K562 (cell line): ENCODE measurements around the gene MBD5. TPM values are rescaled to one million over a fixed set of nuclear protein-coding genes. Genes with fewer than 3 reads are reported as not detected.
A peak's percentile ranks its signal among the peaks of the same experiment; 100 is the strongest.

Experiments used
- CBX1 ChIP-seq: sonication (generic); IDR thresholded peaks from 2 replicates; pipeline ENCODE4 v1.6.1; 2016; ENCODE audit warnings: antibody characterized with exemption, low read depth, mild to moderate bottlenecking
- FOSL1 ChIP-seq: fragments of 200-800 bp; sonication (Bioruptor generic); conservative IDR thresholded peaks from 2 replicates; pipeline ENCODE4 v1.6.1; 2016; ENCODE audit warnings: missing genetic modification characterization, missing compliant biosample characterization
- GTF2A2 ChIP-seq: IDR thresholded peaks from 2 replicates; pipeline ENCODE4 v1.6.1; 2016; ENCODE audit warnings: mild to moderate bottlenecking, missing genetic modification characterization, missing compliant biosample characterization
- HEY1 ChIP-seq: fragments of 250-450 bp; sonication (Bioruptor Pico); IDR thresholded peaks from 2 replicates; pipeline ENCODE4 v1.5.0; 2020; ENCODE audit warnings: mild to moderate bottlenecking, moderate library complexity, borderline replicate concordance
- MBD2 ChIP-seq: sonication (generic); IDR thresholded peaks from 2 replicates; pipeline ENCODE4 v1.6.1; 2016; ENCODE audit warnings: low read depth, borderline replicate concordance
- POLR3A ChIP-seq: IDR thresholded peaks from 2 replicates; pipeline ENCODE4 v1.6.1; 2011; ENCODE audit warnings: borderline replicate concordance, mild to moderate bottlenecking, moderate library complexity; ENCODE audit not compliant: insufficient read length, insufficient read depth; ENCODE audit errors: extremely low read depth
- TAF1 ChIP-seq: IDR thresholded peaks from 2 replicates; pipeline ENCODE4 v1.6.1; 2011; ENCODE audit warnings: mild to moderate bottlenecking, low read length, moderate library complexity; ENCODE audit not compliant: insufficient read depth, control insufficient read depth, severe bottlenecking; ENCODE audit errors: extremely low read depth
- ZNF165 ChIP-seq: fragments of 250-450 bp; sonication (Bioruptor Pico); IDR thresholded peaks from 2 replicates; pipeline ENCODE4 v1.4.0; 2020; ENCODE audit warnings: borderline replicate concordance
- ZNF717 ChIP-seq: fragments of 250-450 bp; sonication (Bioruptor Pico); IDR thresholded peaks from 2 replicates; pipeline ENCODE4 v1.5.0; 2021
- polyA plus RNA-seq, 8 experiments: library from polyadenylated mRNA; depleted of rRNA in 4 of 8; stranded (reverse) in 5 of 8; unstranded in 3 of 8; fragments of >200 nt; fragmentation: Nextera tagmentation in 2 of 8; fragmentation: Illumina TruSeq in 1 of 8; extraction: Ambion mirVana in 2 of 8; extraction: Trizol in 1 of 8; gene quantifications; 2 replicates each; pipeline versions ENCODE4 v1.2.1 to v1.2.3, GENCODE V29; 2011 to 2014; ENCODE audit warnings: inconsistent platforms in 1 of 8, missing spikeins in 1 of 8
- total RNA-seq, 7 experiments: library from RNA; depleted of rRNA in 6 of 7; stranded (reverse); fragments of >200 nt in 6 of 7; fragmentation: Illumina TruSeq in 2 of 7; extraction: Trizol in 2 of 7; gene quantifications; 2 replicates each; pipeline versions ENCODE4 v1.2.1 to v1.2.3, GENCODE V29; 2011 to 2021; ENCODE audit warnings: low replicate concordance in 1 of 7
- TF ChIP-seq, protein P1 (sequence below), 3 experiments: IDR thresholded peaks in 2 of 3; conservative IDR thresholded peaks in 1 of 3; 2 replicates each; pipeline ENCODE4 v1.5.1; 2011 to 2012; ENCODE audit warnings: low read length in 3 of 3, mild to moderate bottlenecking in 3 of 3, control low read depth in 2 of 3, improper control_type of control experiment in 1 of 3, inconsistent platforms in 1 of 3, low read depth in 1 of 3, mixed read lengths in 1 of 3, moderate library complexity in 1 of 3; ENCODE audit not compliant: insufficient read depth in 2 of 3
- TF ChIP-seq, protein P2 (sequence below): fragments of 450-650 bp; IDR thresholded peaks from 2 replicates; pipeline ENCODE4 v1.6.1; 2016; ENCODE audit warnings: antibody characterized with exemption

The MBD5 gene
- total and polyA plus RNA-seq, 9 of the 15 experiments (the other 6 are each of a cell fraction or from before 2014, with no cell fraction given): 3.4 to 14.5 (median 9.0) TPM

GRCh38 chr2:148557844-148558436 lies 537.0 kb downstream of the MBD5 start (continued):
- TF ChIP-seq, protein P1, sequence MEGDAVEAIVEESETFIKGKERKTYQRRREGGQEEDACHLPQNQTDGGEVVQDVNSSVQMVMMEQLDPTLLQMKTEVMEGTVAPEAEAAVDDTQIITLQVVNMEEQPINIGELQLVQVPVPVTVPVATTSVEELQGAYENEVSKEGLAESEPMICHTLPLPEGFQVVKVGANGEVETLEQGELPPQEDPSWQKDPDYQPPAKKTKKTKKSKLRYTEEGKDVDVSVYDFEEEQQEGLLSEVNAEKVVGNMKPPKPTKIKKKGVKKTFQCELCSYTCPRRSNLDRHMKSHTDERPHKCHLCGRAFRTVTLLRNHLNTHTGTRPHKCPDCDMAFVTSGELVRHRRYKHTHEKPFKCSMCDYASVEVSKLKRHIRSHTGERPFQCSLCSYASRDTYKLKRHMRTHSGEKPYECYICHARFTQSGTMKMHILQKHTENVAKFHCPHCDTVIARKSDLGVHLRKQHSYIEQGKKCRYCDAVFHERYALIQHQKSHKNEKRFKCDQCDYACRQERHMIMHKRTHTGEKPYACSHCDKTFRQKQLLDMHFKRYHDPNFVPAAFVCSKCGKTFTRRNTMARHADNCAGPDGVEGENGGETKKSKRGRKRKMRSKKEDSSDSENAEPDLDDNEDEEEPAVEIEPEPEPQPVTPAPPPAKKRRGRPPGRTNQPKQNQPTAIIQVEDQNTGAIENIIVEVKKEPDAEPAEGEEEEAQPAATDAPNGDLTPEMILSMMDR (IDR thresholded peaks at IDR 0.05 in 2 of 3, conservative IDR thresholded peaks at IDR 0.05 in 1 of 3; ENCODE audit: insufficient read depth in 2 of 3, low read depth in 1 of 3, low read length in 3 of 3): peak; percentile 37 to 43 (median 38); a peak in 5 of 6 replicates
- TF ChIP-seq, protein P2, sequence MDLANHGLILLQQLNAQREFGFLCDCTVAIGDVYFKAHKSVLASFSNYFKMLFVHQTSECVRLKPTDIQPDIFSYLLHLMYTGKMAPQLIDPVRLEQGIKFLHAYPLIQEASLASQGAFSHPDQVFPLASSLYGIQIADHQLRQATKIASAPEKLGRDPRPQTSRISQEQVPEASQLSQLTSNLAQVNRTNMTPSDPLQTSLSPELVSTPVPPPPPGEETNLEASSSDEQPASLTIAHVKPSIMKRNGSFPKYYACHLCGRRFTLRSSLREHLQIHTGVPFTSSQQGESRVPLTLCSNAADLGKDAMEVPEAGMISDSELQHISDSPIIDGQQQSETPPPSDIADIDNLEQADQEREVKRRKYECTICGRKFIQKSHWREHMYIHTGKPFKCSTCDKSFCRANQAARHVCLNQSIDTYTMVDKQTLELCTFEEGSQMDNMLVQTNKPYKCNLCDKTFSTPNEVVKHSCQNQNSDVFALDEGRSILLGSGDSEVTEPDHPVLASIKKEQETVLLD: no peak
- TF ChIP-seq FOSL1: no peak
- no peak for TF ChIP-seq HEY1 (CRISPR knock-in tag)
- no peak for TF ChIP-seq MBD2
- TF ChIP-seq TAF1: no peak
- TF ChIP-seq GTF2A2 (tag): no peak
- no peak for TF ChIP-seq POLR3A
- no peak for TF ChIP-seq ZNF165
- no peak for TF ChIP-seq CBX1
- no peak for TF ChIP-seq ZNF717 (CRISPR knock-in tag)
